Measurements from ENCODE around the gene KCNIP1. TPM values are rescaled to one million over a fixed set of nuclear protein-coding genes. Genes with fewer than 3 reads are reported as not detected.

Gene KCNIP1
- total RNA-seq, 1 experiment from 2014 or later, result not detected

DNA sequence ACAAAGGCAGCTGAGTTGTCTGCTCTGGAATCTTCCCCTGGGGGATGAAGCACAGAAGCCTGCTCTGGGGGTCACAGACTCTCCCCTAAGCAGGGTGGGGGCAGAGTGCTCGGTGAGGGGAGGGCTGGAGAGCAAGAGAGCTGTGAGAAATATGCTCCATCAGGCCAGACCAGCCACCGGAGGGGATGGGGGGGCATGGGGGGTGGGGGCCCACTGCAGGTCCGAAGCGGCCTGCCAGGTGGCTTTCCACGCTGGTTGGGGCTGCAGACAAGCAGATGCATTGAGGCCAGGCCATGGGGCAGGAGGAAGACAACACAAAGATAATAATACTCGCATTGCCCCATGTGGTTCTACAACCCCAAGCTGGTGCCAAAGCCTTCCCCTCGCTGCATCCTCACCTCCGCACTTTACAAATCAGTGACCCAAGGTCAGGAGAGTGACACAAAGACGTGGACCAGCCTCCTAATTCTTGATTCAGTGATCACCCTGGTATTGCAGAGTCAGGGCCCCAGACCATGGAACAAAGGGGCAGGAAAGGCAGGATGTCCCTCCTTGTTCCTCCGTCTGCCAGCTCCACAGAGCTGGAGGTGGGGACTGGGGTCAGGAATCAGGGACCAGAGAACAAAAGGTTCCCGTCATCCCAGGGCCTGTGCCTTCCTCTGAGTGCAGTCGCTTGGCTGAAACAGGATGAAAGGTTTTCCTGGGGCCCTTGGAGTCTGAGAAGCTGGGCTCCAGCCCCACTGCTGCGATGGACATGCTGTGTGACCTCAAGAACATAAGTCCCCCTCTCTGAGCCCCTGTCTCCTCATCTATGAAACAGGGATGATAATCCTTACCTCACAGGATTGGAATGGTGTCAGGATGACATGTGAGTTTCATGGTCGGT is 242.5 kb downstream of the KCNIP1 start:
- Mint-ChIP-seq H3K9me3 (ENCODE audit: low read depth, unreplicated experiment) (no peaks in the 10 kb centered on the region), H3K27ac (ENCODE audit: unreplicated experiment) (peak overlapping the region; percentile 99), H3K36me3 (ENCODE audit: insufficient read depth, unreplicated experiment) (peaks cover 57% of the 10 kb centered on the region), H3K4me3 (ENCODE audit: low read depth, unreplicated experiment) (peak overlapping the region; percentile 68), H3K4me1 (ENCODE audit: low read depth, unreplicated experiment) (peaks cover 72% of the 10 kb centered on the region), H3K27me3 (ENCODE audit: unreplicated experiment) (no peaks in the 10 kb centered on the region)
- intact Hi-C loops (cut with micrococcal nuclease; ENCODE audit: unreplicated experiment), result no loop called here
- CTCF ChIA-PET, result interaction anchor here (0.6 to 3.8 kb wide), 12 partner anchors 31 to 869 kb away, joined by 3 to 115 read pairs (median 4); partner anchors contain the start of gene GABRP
- DNase-seq, result no peak
- TF ChIP-seq, protein P1, sequence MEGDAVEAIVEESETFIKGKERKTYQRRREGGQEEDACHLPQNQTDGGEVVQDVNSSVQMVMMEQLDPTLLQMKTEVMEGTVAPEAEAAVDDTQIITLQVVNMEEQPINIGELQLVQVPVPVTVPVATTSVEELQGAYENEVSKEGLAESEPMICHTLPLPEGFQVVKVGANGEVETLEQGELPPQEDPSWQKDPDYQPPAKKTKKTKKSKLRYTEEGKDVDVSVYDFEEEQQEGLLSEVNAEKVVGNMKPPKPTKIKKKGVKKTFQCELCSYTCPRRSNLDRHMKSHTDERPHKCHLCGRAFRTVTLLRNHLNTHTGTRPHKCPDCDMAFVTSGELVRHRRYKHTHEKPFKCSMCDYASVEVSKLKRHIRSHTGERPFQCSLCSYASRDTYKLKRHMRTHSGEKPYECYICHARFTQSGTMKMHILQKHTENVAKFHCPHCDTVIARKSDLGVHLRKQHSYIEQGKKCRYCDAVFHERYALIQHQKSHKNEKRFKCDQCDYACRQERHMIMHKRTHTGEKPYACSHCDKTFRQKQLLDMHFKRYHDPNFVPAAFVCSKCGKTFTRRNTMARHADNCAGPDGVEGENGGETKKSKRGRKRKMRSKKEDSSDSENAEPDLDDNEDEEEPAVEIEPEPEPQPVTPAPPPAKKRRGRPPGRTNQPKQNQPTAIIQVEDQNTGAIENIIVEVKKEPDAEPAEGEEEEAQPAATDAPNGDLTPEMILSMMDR (IDR thresholded peaks at IDR 0.05; ENCODE audit: unreplicated experiment), result no peak
- BruUV-seq (replicated peaks), result no TSS peak

DNA sequence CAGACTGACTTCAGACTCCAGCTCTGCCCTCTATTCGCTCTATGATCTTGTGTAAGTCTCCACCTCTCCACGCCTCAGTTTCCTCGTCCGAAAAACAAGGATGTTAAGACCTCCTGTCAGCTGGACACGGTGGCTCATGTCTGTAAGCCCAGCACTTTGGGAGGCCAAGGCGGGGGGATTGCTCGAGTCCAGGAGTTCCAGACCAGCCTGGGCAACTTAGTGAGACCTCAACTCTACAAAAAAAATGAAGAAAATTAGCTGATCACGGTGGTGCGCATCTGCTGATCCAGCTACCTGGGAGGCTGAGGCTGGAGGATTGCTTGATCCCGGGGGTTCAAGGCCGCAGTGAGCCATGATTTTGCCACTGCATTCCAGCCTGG is 243.1 kb downstream of the KCNIP1 start:
- H3K27ac Mint-ChIP-seq (ENCODE audit: unreplicated experiment), result peak overlapping the region; percentile 99
- no TSS peak for BruUV-seq (replicated peaks)
- no peaks in the 10 kb centered on the region for H3K9me3 Mint-ChIP-seq (ENCODE audit: low read depth, unreplicated experiment)
- peaks cover 62% of the 10 kb centered on the region for H3K36me3 Mint-ChIP-seq (ENCODE audit: insufficient read depth, unreplicated experiment)
- TF ChIP-seq, protein P1 (IDR thresholded peaks at IDR 0.05; ENCODE audit: unreplicated experiment), result no peak
- DNase-seq, result no peak
- no peak overlapping the region for H3K4me3 Mint-ChIP-seq (ENCODE audit: low read depth, unreplicated experiment)
- intact Hi-C loops (cut with micrococcal nuclease; ENCODE audit: unreplicated experiment), result no loop called here
- CTCF ChIA-PET, result interaction anchor here (0.8 to 3.8 kb wide), 3 partner anchors 37 to 45 kb away, joined by 3 to 115 read pairs (median 4); partner anchors contain the start of gene GABRP
- H3K4me1 Mint-ChIP-seq (ENCODE audit: low read depth, unreplicated experiment), result peaks cover 75% of the 10 kb centered on the region
- H3K27me3 Mint-ChIP-seq (ENCODE audit: unreplicated experiment), result no peaks in the 10 kb centered on the region

DNA sequence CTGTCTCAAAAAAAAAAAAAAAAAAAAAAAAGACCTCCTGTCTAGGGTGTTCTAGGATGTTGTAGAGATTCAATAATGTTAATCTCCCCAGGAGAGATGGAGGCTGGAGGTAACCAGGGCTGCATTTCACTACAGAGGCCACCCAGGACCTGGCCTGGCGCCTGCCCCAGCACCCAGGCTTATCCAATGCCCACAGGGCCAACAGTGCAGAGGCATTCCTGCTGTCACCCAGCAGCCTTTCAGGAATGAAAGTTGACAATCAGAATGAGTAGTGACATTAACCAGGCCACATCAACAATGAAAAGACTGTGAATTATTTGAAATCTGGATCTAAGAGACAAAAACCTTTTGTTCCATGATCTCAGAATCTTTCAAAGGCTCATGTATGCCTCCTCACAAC is 243.5 kb downstream of the KCNIP1 start:
- Mint-ChIP-seq H3K9me3 (ENCODE audit: low read depth, unreplicated experiment) (no peaks in the 10 kb centered on the region), H3K36me3 (ENCODE audit: insufficient read depth, unreplicated experiment) (peaks cover 66% of the 10 kb centered on the region), H3K4me3 (ENCODE audit: low read depth, unreplicated experiment) (no peak overlapping the region), H3K27me3 (ENCODE audit: unreplicated experiment) (no peaks in the 10 kb centered on the region), H3K27ac (ENCODE audit: unreplicated experiment) (peak overlapping the region; percentile 99), H3K4me1 (ENCODE audit: low read depth, unreplicated experiment) (peaks cover 80% of the 10 kb centered on the region)
- CTCF ChIA-PET, result interaction anchor here (0.8 to 4.0 kb wide), 2 partner anchors 41 to 43 kb away, joined by 4 to 36 read pairs; no protein-coding TSS in a partner anchor
- no TSS peak for BruUV-seq (replicated peaks)
- TF ChIP-seq, protein P1 (IDR thresholded peaks at IDR 0.05; ENCODE audit: unreplicated experiment), result no peak
- DNase-seq, result peak; percentile 41
- intact Hi-C loops (cut with micrococcal nuclease; ENCODE audit: unreplicated experiment), result no loop called here

DNA sequence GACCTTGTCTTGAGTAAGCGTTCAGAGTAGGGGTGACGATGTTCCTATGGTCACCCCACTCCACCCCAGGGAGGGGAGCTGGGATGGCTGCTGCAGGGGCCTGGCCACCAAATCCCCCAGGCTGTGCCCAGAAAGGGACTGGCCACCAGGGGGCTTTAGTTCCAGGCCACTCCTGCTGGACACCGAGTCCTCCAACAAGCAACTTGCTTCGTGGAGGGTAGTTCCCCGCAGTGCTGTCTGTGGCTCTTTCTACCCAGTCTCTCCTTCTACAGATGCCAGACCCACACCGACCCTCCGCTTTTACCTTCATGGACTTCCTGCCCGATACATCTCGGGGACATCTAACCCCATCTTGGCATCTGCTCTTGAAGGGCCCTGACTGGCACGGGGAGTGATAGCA is 244.0 kb downstream of the KCNIP1 start:
- no peaks in the 10 kb centered on the region for H3K9me3 Mint-ChIP-seq (ENCODE audit: low read depth, unreplicated experiment)
- no TSS peak for BruUV-seq (replicated peaks)
- H3K4me1 Mint-ChIP-seq (ENCODE audit: low read depth, unreplicated experiment), result peaks cover 84% of the 10 kb centered on the region
- H3K27me3 Mint-ChIP-seq (ENCODE audit: unreplicated experiment), result no peaks in the 10 kb centered on the region
- H3K36me3 Mint-ChIP-seq (ENCODE audit: insufficient read depth, unreplicated experiment), result peaks cover 67% of the 10 kb centered on the region
- peak overlapping the region; percentile 99 for H3K27ac Mint-ChIP-seq (ENCODE audit: unreplicated experiment)
- no peak overlapping the region for H3K4me3 Mint-ChIP-seq (ENCODE audit: low read depth, unreplicated experiment)
- peak; percentile 80 for DNase-seq
- intact Hi-C loops (cut with micrococcal nuclease; ENCODE audit: unreplicated experiment), result no loop called here
- CTCF ChIA-PET, result interaction anchor here (0.8 to 4.0 kb wide), 3 partner anchors 35 to 460 kb away, joined by 3 to 36 read pairs (median 28); partner anchors contain the start of gene GABRP
- TF ChIP-seq, protein P1 (IDR thresholded peaks at IDR 0.05; ENCODE audit: unreplicated experiment), result peak; percentile 77
